Measurements from ENCODE around the gene TMEM131L.

GRCh38 chr4:153545822-153546221 lies 79.7 kb downstream of the TMEM131L start:
- TF ChIP-seq CTCF (conservative IDR thresholded peaks at IDR 0.05; ENCODE audit: low read length) (no peak), EZH2phosphoT487 (IDR thresholded peaks at IDR 0.05; ENCODE audit: borderline replicate concordance) (no peak)
